Subcutaneous adipose tissue (tissue), 4 donors: ENCODE measurements around the gene HAVCR1. TPM values are rescaled to one million over a fixed set of nuclear protein-coding genes. Genes with fewer than 3 reads are reported as not detected.

Source experiments
- total RNA-seq, 4 donors: library from RNA; depleted of rRNA; stranded (reverse); fragments of >200 nt; gene quantifications; one replicate each; pipeline ENCODE4 v1.1.0, GENCODE V29; 2016
- TF ChIP-seq, protein P1 (sequence below): fragments of 450-650 bp; IDR thresholded peaks from one replicate; pipeline ENCODE4 v1.5.1; 2016; ENCODE audit warnings: low read depth, mild to moderate bottlenecking, control low read depth, antibody characterized with exemption, moderate library complexity

Gene HAVCR1
- total RNA-seq, 4 donors from 2014 or later, result 0.88 to 1.9 (median 1.1) TPM; not detected in 1

DNA sequence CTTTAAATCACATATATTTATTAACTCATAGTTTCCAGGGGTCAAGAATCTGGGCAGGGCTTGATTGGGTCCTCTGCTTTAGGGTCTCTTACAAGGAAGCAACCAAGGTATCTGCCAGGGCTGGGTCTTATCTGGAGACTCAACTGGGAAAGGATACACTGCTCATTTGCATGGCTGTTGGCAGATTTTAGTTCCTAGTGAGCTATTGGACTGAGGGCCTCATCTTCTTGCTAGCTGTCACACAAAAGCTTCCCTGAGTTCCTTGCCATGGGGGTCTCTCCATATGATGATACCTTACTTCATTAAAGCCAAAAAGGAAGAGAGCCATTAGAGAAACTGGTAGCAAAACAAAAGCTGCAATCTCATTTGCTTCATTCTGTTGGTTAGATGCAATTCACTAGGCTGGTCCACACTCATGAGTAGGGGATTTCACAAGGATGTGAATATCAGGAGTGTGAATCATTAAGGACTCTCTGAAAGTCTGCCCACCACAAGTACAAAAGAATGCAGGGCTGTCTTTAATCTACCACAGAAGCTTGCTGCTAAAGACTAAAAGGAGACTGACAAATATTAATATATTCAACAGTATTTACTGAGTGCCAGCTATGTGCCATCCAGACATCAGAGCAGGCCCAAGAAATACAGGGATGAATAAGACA lies 53.9 kb downstream of the HAVCR1 start:
- TF ChIP-seq, protein P1, sequence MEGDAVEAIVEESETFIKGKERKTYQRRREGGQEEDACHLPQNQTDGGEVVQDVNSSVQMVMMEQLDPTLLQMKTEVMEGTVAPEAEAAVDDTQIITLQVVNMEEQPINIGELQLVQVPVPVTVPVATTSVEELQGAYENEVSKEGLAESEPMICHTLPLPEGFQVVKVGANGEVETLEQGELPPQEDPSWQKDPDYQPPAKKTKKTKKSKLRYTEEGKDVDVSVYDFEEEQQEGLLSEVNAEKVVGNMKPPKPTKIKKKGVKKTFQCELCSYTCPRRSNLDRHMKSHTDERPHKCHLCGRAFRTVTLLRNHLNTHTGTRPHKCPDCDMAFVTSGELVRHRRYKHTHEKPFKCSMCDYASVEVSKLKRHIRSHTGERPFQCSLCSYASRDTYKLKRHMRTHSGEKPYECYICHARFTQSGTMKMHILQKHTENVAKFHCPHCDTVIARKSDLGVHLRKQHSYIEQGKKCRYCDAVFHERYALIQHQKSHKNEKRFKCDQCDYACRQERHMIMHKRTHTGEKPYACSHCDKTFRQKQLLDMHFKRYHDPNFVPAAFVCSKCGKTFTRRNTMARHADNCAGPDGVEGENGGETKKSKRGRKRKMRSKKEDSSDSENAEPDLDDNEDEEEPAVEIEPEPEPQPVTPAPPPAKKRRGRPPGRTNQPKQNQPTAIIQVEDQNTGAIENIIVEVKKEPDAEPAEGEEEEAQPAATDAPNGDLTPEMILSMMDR, result no peak

DNA sequence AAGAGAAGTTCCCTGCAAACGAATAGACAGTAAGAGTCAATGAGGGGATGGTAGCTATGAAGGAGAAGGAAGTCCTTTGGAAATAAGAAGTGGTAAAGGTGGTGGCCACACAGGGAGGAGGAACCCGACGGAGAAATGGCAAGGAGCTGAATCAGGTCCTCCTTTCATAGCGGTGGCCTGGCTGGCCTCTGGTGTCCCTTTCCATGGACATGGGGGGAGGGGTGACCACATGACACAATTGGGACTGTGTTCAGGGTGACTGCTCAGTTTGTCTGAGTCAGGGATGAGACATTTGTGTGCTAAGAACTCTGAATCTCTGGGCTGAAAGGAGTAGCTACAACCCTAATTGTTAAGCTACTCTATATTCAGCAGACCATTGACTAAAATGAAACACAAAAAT lies 67.2 kb downstream of the HAVCR1 start:
- TF ChIP-seq, protein P1, result no peak

DNA sequence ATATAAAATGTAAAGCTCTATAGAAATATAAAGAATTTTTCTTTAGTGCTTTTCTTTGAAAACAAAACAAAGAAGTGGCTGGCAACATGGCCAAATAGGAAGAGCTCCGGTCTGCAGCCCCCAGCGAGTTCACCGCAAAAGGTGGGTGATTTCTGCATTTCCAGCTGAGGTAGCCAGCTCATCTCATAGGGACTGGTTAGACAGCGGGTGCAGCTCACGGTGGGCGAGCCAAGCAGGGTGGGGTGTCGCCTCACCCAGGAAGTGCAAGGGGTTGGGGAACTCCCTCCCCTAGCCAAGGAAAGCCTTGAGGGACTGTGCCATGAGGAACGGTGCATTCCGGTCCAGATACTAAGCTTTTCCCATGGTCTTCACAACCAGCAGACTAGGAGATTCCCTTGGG lies 74.9 kb downstream of the HAVCR1 start:
- TF ChIP-seq, protein P1, result no peak

DNA sequence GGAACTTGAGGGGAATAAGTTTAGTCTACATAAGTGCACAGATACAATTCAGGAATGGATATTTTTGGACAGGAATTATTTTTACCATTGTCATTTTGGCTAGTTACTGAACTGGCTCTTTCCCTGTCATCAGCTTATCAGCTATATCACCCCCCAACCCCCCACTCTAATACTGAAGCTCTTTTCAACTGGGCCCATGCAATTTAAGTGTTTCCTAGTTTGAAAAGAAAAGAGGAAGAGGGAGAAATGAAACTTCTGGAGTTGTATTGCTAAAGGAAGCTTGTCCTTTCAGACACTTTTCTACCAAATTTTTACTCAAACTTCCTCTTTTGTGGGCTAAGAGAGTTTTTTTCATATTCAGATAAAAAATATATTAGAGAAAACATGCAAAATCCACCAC lies 77.4 kb downstream of the HAVCR1 start:
- TF ChIP-seq, protein P1, result no peak

Other genes with a start within 250 kb of the HAVCR1 start
- not detected for gene PPP1R2B, start 208.8 kb downstream of the HAVCR1 start, total RNA-seq
- 1 to 10 TPM in 3 of 4 donors, not detected in 1; 2.2 to 3.6 (median 2.6) TPM for gene TIMD4, start 95.9 kb downstream of the HAVCR1 start, total RNA-seq
- gene HAVCR2, start 49.9 kb upstream of the HAVCR1 start, total RNA-seq, result 100 to 1,000 TPM in 1 of 4 donors, 10 to 100 TPM in 3; 14.5 to 122 (median 23.9) TPM
- 10 to 100 TPM; 12.1 to 17.8 (median 12.9) TPM for gene MED7, start 83.7 kb upstream of the HAVCR1 start, total RNA-seq
- gene GARIN3, start 107.1 kb upstream of the HAVCR1 start, total RNA-seq, result not detected
- 1 to 10 TPM; 2.8 to 8.8 (median 5.3) TPM for gene ITK, start 121.7 kb upstream of the HAVCR1 start, total RNA-seq
- 10 to 100 TPM in 1 of 4 donors, 1 to 10 TPM in 3; 4.1 to 11.9 (median 6.0) TPM for gene CYFIP2, start 207.0 kb upstream of the HAVCR1 start, total RNA-seq